ENCODE results near the gene ZBTB46. TPM values are rescaled to one million over a fixed set of nuclear protein-coding genes. Genes with fewer than 3 reads are reported as not detected.

The ZBTB46 gene
- total and polyA plus RNA-seq, 4 donors = 0.79 to 12.1 (median 4.7) TPM

DNA sequence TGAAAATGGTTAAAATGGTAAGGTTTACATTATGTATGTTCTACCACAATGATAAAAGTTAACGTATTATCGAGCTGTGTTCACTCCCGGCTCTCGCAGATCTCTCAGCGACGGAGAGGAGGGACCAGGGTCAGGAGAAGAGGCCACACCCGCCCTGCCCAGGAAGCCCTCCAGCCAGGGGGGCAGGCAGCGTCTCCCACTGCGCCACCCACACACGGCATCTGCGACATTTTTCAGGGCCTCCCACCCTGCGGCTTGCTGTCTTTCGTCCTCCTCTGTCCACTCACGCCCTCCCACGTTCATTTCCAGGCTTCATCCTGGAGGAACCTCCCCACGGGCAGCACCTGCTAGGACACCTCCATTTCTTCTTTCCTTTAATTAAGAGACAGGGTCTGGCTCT lies 43.3 kb downstream of the ZBTB46 start (continued):
- TF ChIP-seq, protein P1, sequence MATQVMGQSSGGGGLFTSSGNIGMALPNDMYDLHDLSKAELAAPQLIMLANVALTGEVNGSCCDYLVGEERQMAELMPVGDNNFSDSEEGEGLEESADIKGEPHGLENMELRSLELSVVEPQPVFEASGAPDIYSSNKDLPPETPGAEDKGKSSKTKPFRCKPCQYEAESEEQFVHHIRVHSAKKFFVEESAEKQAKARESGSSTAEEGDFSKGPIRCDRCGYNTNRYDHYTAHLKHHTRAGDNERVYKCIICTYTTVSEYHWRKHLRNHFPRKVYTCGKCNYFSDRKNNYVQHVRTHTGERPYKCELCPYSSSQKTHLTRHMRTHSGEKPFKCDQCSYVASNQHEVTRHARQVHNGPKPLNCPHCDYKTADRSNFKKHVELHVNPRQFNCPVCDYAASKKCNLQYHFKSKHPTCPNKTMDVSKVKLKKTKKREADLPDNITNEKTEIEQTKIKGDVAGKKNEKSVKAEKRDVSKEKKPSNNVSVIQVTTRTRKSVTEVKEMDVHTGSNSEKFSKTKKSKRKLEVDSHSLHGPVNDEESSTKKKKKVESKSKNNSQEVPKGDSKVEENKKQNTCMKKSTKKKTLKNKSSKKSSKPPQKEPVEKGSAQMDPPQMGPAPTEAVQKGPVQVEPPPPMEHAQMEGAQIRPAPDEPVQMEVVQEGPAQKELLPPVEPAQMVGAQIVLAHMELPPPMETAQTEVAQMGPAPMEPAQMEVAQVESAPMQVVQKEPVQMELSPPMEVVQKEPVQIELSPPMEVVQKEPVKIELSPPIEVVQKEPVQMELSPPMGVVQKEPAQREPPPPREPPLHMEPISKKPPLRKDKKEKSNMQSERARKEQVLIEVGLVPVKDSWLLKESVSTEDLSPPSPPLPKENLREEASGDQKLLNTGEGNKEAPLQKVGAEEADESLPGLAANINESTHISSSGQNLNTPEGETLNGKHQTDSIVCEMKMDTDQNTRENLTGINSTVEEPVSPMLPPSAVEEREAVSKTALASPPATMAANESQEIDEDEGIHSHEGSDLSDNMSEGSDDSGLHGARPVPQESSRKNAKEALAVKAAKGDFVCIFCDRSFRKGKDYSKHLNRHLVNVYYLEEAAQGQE (IDR thresholded peaks at IDR 0.05) = no peak
- TF ChIP-seq HNF4A (conservative IDR thresholded peaks at IDR 0.05) = no peak

GRCh38 chr20:63787302-63787701 lies 43.8 kb downstream of the ZBTB46 start:
- Histone ChIP-seq H3K27me3 (ENCODE audit: control insufficient read depth in 4 of 4, insufficient read depth in 4 of 4, low read length in 3 of 4) (no peaks in the 10 kb centered on the region), H3K36me3 (ENCODE audit: control insufficient read depth in 4 of 4, insufficient read depth in 3 of 4, low read depth in 1 of 4, low read length in 3 of 4) (no peaks in the 10 kb centered on the region), H3K4me1 (ENCODE audit: control insufficient read depth in 4 of 4, insufficient read depth in 4 of 4, low read length in 3 of 4) (peaks cover 0 to 3% (median 1%) of the 10 kb centered on the region in 4 donors), H3K9ac (ENCODE audit: low read depth in 1 of 2, low read length in 2 of 2) (no peak overlapping the region), H3K4me3 (ENCODE audit: low read depth in 1 of 3, low read length in 3 of 3) (no peak overlapping the region), H3K27ac (ENCODE audit: low read depth in 1 of 2, low read length in 2 of 2) (no peak overlapping the region), H3K9me3 (ENCODE audit: control insufficient read depth in 4 of 4, low read length in 3 of 4) (no peaks in the 10 kb centered on the region)
- WGBS = 86% methylated on average over 11 of the region's 11 CpGs
- DNase-seq (ENCODE audit: low spot score) = no peak
- TF ChIP-seq, protein P1 (IDR thresholded peaks at IDR 0.05) = no peak
- no peak for TF ChIP-seq FOXA1 (IDR thresholded peaks at IDR 0.05)
- no peak for TF ChIP-seq NR2F2 (IDR thresholded peaks at IDR 0.05)
- TF ChIP-seq RAD21 (IDR thresholded peaks at IDR 0.05) = no peak
- no peak for TF ChIP-seq JUND (IDR thresholded peaks at IDR 0.05)
- no peak for TF ChIP-seq YY1 (IDR thresholded peaks at IDR 0.05)
- TF ChIP-seq TAF1 (conservative IDR thresholded peaks at IDR 0.05) = no peak
- TF ChIP-seq HNF4A (conservative IDR thresholded peaks at IDR 0.05) = no peak

DNA sequence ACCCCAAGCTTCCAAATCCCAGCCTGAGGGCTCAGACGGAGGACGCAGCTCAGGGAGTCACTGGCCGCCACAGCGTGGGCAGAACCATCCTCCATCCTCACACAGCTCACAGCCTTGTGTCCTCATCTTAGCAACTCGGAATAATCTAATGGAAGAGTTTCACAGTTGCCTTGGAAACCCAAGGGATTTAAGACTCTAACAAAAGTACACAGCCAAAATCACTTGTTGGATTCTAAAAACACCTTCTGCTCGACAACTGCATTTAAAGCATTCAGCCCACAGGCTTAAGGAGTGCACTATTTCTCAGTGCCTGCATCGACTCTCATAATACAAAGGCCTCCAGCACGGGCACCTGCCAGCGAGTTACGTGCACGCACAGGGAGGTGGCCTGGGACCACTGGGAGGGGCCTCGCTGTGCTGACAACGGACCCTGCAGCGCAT lies 45.4 kb downstream of the ZBTB46 start:
- Histone ChIP-seq H3K4me3 (ENCODE audit: low read depth in 1 of 3, low read length in 3 of 3) (no peak overlapping the region), H3K36me3 (ENCODE audit: control insufficient read depth in 4 of 4, insufficient read depth in 3 of 4, low read depth in 1 of 4, low read length in 3 of 4) (no peaks in the 10 kb centered on the region), H3K27me3 (ENCODE audit: control insufficient read depth in 4 of 4, insufficient read depth in 4 of 4, low read length in 3 of 4) (no peaks in the 10 kb centered on the region), H3K9me3 (ENCODE audit: control insufficient read depth in 4 of 4, low read length in 3 of 4) (no peaks in the 10 kb centered on the region), H3K9ac (ENCODE audit: low read depth in 1 of 2, low read length in 2 of 2) (no peak overlapping the region), H3K4me1 (ENCODE audit: control insufficient read depth in 4 of 4, insufficient read depth in 4 of 4, low read length in 3 of 4) (peaks cover 0 to 3% (median 1%) of the 10 kb centered on the region in 4 donors), H3K27ac (ENCODE audit: low read depth in 1 of 2, low read length in 2 of 2) (no peak overlapping the region)
- no peak for TF ChIP-seq TAF1 (conservative IDR thresholded peaks at IDR 0.05)
- no peak for TF ChIP-seq YY1 (IDR thresholded peaks at IDR 0.05)
- TF ChIP-seq FOXA2 (IDR thresholded peaks at IDR 0.05) = no peak
- no peak for TF ChIP-seq NR2F2 (IDR thresholded peaks at IDR 0.05)
- no peak for TF ChIP-seq CTCF (IDR thresholded peaks at IDR 0.05; ENCODE audit: low read depth, low read length, missing input control)
- TF ChIP-seq JUND (IDR thresholded peaks at IDR 0.05) = no peak
- no peak for TF ChIP-seq ZBTB33 (IDR thresholded peaks at IDR 0.05)
- TF ChIP-seq, protein P2, sequence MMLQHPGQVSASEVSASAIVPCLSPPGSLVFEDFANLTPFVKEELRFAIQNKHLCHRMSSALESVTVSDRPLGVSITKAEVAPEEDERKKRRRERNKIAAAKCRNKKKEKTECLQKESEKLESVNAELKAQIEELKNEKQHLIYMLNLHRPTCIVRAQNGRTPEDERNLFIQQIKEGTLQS (IDR thresholded peaks at IDR 0.05) = no peak
- TF ChIP-seq EGR1 (IDR thresholded peaks at IDR 0.05; ENCODE audit: low read depth in 2 of 2) = no peak
- no peak for TF ChIP-seq HNF4G (IDR thresholded peaks at IDR 0.05)
- TF ChIP-seq SP1 (IDR thresholded peaks at IDR 0.05) = no peak
- DNase-seq (ENCODE audit: low spot score) = no peak
- WGBS = 66% methylated on average over 14 of the region's 14 CpGs
